ENCODE results near the gene BEST1. TPM values are rescaled to one million over a fixed set of nuclear protein-coding genes. Genes with fewer than 3 reads are reported as not detected.

The BEST1 gene
- total RNA-seq, 5 donors from 2014 or later (not counting 1 experiment from before 2014, with no cell fraction given), result 0.07 to 0.23 (median 0.13) TPM; not detected in 2

DNA sequence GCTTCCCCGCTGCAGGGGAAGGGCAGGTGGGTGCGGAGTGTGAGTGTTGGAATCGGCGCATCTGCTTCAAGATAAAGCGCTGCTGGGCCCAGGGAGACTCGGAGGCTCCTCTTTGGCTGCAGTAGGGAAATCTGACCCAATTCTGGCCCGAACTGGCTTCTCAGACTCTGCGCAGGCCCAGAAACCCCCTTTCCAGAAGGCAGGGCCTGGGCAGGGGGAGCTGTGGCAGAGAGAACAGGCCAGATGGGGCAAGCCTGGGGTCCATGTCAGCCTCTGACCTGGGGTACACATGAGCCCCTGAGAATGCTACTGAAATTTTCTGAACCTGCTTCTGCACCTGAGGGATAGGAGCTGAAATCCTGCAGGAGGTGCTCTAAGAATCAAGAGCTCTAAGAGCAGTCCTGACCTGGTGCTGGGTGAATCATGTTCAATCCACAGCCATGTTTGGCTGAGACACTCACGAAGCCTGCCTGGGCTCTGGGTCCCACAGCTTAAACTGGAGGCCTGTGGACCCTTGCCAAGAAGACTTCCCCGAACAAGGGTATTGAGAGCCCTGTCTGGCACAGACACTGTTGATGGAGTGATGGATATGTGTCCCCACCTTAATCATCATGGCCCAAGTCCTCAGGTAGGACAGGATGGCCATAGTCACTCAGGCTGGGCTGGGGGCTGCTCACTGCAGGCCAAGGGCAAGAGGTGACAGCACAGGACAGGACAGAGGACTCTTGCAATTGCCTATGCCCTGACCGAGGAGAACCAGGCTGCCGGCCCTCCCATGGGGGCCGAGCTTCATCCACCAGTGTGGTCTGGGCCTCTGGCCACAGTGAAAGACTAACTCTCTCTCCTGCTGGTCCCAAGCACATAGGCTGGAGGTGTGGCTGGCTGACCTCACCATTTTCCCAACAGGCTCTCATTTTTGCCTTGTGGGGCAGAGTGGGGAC, 39.7 kb upstream of the BEST1 start:
- H3K9me3 ChIP-seq, result no peaks in the 10 kb centered on the region
- no peaks in the 10 kb centered on the region for H3K4me1 Mint-ChIP-seq
- 92% methylated on average over 11 of the region's 13 CpGs for WGBS (ENCODE audit: insufficient coverage)
- no peak overlapping the region for H3K4me3 ChIP-seq (ENCODE audit: control insufficient read depth in 1 of 2, extremely low read depth in 1 of 2, low read length in 1 of 2)
- H3K4me3 Mint-ChIP-seq, result no peak overlapping the region
- H3K9me3 Mint-ChIP-seq, result no peaks in the 10 kb centered on the region
- no peaks in the 10 kb centered on the region for H3K4me1 ChIP-seq (ENCODE audit: control insufficient read depth in 1 of 2, extremely low read depth in 1 of 2, insufficient read depth in 2 of 2, low read length in 2 of 2)
- no peaks in the 10 kb centered on the region for H3K36me3 ChIP-seq (ENCODE audit: control insufficient read depth in 2 of 2, extremely low read depth in 1 of 2, insufficient read depth in 1 of 2, low read length in 1 of 2)
- no peaks in the 10 kb centered on the region for H3K36me3 Mint-ChIP-seq
- H3K27ac ChIP-seq (ENCODE audit: low read length), result no peak overlapping the region
- peaks cover 22 to 31% of the 10 kb centered on the region in 2 donors for H3K27me3 Mint-ChIP-seq
- H3K27me3 ChIP-seq (replicated peaks in 1 of 2; ENCODE audit: control insufficient read depth in 2 of 2, extremely low read depth in 1 of 2, insufficient read depth in 2 of 2, low read length in 1 of 2), result peaks cover 0 to 37% of the 10 kb centered on the region in 2 experiments
- ATAC-seq (replicated peaks in 1 of 4), result no peak
- DNase-seq, result no peak
- no peak overlapping the region for H3K27ac Mint-ChIP-seq
- POLR2A ChIA-PET, result no interaction called here
- CTCF ChIA-PET, result no interaction called here

DNA sequence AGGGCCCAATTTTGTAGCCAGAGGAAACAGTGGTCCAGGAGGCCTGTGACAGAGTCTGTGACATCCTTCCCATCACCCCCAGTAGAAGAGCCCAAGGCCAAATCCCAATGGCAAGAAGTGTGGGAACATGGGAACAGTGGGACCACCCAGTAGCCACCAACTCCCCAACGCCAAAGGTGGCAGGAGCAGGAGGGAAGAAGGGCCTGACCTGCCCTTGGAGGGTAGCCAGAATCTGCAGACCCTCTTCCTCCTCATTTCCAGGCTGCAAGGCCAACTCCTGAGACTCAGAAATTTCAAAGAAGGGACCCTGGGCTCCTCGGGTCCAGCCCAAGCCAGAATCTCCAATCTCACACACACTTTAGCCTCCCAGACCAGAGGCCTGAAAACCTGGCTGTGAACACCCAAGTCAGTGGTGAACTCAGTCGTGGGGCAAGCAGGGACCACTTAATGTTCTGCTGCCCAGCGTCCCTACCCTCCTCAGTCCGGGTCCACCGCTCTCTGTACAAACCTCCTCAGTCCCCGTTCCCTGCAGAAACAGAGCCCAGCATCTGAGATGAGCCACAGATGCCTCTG, 38.9 kb upstream of the BEST1 start:
- 55% methylated on average over 3 of the region's 7 CpGs for WGBS (ENCODE audit: insufficient coverage)
- ChIA-PET POLR2A (no interaction called here), CTCF (no interaction called here)
- Mint-ChIP-seq H3K9me3 (no peaks in the 10 kb centered on the region), H3K27me3 (peaks cover 25 to 38% of the 10 kb centered on the region in 2 donors), H3K36me3 (no peaks in the 10 kb centered on the region), H3K4me3 (no peak overlapping the region), H3K27ac (no peak overlapping the region), H3K4me1 (no peaks in the 10 kb centered on the region)
- Histone ChIP-seq H3K27me3 (replicated peaks in 1 of 2; ENCODE audit: control insufficient read depth in 2 of 2, extremely low read depth in 1 of 2, insufficient read depth in 2 of 2, low read length in 1 of 2) (peaks cover 0 to 40% of the 10 kb centered on the region in 2 experiments), H3K36me3 (ENCODE audit: control insufficient read depth in 2 of 2, extremely low read depth in 1 of 2, insufficient read depth in 1 of 2, low read length in 1 of 2) (no peaks in the 10 kb centered on the region), H3K27ac (ENCODE audit: low read length) (no peak overlapping the region), H3K4me3 (ENCODE audit: control insufficient read depth in 1 of 2, extremely low read depth in 1 of 2, low read length in 1 of 2) (no peak overlapping the region), H3K4me1 (ENCODE audit: control insufficient read depth in 1 of 2, extremely low read depth in 1 of 2, insufficient read depth in 2 of 2, low read length in 2 of 2) (no peaks in the 10 kb centered on the region), H3K9me3 (no peaks in the 10 kb centered on the region)
- no peak for ATAC-seq (replicated peaks in 1 of 4)
- no peak for DNase-seq

DNA sequence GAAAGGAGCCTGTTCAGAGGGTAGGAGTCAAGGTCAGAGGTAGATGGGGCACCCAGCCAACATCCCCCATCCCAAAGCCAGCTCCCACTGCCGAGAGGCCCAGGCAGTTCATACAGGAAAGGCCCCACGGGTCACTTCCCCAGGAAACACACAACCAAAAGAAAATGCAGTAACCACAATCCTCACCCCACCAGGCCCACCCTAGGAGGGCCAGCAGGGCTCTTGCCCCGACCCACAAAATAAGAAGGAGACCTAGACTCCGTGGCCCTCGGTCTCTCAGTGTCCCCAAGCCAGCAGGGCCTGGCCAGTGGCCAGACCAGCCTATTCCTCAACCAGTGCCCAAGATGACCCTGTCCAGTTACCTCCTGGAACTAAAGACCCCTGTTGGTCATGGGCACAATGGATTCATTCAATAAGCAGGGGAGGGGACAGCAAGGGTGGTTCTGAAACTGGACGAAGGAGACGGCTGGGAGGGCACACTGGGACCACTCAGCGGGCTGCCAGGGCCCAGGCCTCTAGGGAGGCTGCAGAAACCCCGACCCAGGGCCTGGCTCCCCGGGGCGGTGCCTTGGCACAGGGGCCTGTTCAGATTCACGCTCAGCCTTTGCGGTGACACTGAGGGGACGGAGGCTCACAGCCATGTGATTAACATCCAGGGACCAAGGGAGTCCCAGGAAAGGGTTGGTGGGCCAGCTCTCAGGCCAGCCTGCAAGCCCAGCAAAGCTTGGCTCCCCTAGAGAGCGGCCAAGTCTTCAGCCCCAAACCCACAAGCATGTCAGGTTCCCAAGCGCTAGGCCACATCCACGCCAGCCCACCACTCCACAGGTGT, 38.2 kb upstream of the BEST1 start:
- H3K27me3 Mint-ChIP-seq, result peaks cover 29 to 43% of the 10 kb centered on the region in 2 donors
- Histone ChIP-seq H3K4me1 (ENCODE audit: control insufficient read depth in 1 of 2, extremely low read depth in 1 of 2, insufficient read depth in 2 of 2, low read length in 2 of 2) (peaks cover 0 to 2% of the 10 kb centered on the region in 2 experiments), H3K27me3 (replicated peaks in 1 of 2; ENCODE audit: control insufficient read depth in 2 of 2, extremely low read depth in 1 of 2, insufficient read depth in 2 of 2, low read length in 1 of 2) (peaks cover 0 to 47% of the 10 kb centered on the region in 2 experiments), H3K27ac (ENCODE audit: low read length) (no peak overlapping the region), H3K36me3 (ENCODE audit: control insufficient read depth in 2 of 2, extremely low read depth in 1 of 2, insufficient read depth in 1 of 2, low read length in 1 of 2) (no peaks in the 10 kb centered on the region), H3K4me3 (ENCODE audit: control insufficient read depth in 1 of 2, extremely low read depth in 1 of 2, low read length in 1 of 2) (no peak overlapping the region), H3K9me3 (no peaks in the 10 kb centered on the region)
- H3K27ac Mint-ChIP-seq, result no peak overlapping the region
- 75% methylated on average over 14 of the region's 17 CpGs for WGBS (ENCODE audit: insufficient coverage)
- ChIA-PET CTCF (no interaction called here), POLR2A (no interaction called here)
- ATAC-seq (replicated peaks in 1 of 4) (no peak), DNase-seq (no peak)
- no peak overlapping the region for H3K4me3 Mint-ChIP-seq
- H3K36me3 Mint-ChIP-seq, result no peaks in the 10 kb centered on the region
- H3K9me3 Mint-ChIP-seq, result no peaks in the 10 kb centered on the region
- H3K4me1 Mint-ChIP-seq, result no peaks in the 10 kb centered on the region

DNA sequence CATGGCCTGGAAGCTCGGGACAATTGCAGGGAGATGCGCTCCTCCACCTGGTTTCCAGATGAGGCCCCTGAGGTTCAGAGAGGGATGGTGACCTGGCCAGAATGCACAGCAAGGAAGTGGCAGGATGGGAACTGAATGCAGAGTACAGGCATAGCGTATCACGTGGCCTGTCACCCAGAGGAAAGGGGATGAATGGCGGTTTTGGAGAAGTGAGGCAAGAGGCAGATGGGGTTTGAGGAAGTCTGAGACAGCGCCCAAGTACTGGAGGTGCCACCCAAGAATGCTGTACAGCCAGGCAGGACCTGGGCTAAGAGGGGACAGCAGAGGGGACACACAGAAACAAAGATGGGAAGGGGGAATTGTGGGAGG, 37.6 kb upstream of the BEST1 start:
- Mint-ChIP-seq H3K4me1 (no peaks in the 10 kb centered on the region), H3K27ac (no peak overlapping the region), H3K27me3 (peaks cover 30 to 43% of the 10 kb centered on the region in 2 donors), H3K36me3 (no peaks in the 10 kb centered on the region), H3K4me3 (no peak overlapping the region), H3K9me3 (no peaks in the 10 kb centered on the region)
- DNase-seq (peak in 1 of 35 experiments; percentile 33), ATAC-seq (replicated peaks in 1 of 4) (no peak)
- WGBS (ENCODE audit: insufficient coverage), result 51% methylated on average over 6 of the region's 6 CpGs
- Histone ChIP-seq H3K4me3 (ENCODE audit: control insufficient read depth in 1 of 2, extremely low read depth in 1 of 2, low read length in 1 of 2) (no peak overlapping the region), H3K36me3 (ENCODE audit: control insufficient read depth in 2 of 2, extremely low read depth in 1 of 2, insufficient read depth in 1 of 2, low read length in 1 of 2) (no peaks in the 10 kb centered on the region), H3K9me3 (no peaks in the 10 kb centered on the region), H3K4me1 (ENCODE audit: control insufficient read depth in 1 of 2, extremely low read depth in 1 of 2, insufficient read depth in 2 of 2, low read length in 2 of 2) (peaks cover 0 to 4% of the 10 kb centered on the region in 2 experiments), H3K27me3 (replicated peaks in 1 of 2; ENCODE audit: control insufficient read depth in 2 of 2, extremely low read depth in 1 of 2, insufficient read depth in 2 of 2, low read length in 1 of 2) (peaks cover 0 to 49% of the 10 kb centered on the region in 2 experiments), H3K27ac (ENCODE audit: low read length) (no peak overlapping the region)
- ChIA-PET CTCF (no interaction called here), POLR2A (no interaction called here)

DNA sequence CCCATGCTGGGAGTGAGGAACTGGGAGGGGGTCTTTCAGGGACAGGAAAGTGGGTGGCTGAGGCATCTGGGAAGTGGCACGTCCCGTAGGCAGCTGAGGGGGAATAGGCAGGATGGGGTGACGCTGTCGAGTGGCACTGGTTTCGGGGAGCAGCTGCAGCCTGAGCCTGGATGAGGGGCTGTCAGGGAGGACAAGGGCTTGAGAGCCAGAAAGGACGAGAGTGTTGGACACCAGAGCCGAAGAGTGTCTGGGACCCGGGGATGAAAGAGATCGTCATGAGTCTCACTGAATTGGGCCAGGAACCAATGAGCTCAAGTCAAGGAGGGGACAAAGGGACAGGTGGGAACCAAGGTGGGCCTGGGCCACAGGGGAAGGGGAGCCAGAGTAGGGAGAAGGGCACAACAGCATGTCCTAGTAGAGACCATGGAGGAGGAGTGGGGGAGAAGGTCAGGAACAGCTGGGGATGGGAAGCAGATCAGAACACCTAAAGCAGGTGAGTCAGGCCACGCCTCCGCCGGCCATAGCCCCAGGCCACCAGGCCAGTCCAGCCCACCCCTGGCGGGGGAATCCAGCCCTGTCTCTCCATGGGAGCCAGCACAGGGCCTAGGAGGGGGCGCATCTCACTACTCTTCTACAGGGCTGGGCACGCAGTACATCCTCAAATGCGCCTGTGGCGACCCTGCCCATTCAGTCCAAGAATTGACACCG, 37.0 kb upstream of the BEST1 start:
- Histone ChIP-seq H3K4me1 (ENCODE audit: control insufficient read depth in 1 of 2, extremely low read depth in 1 of 2, insufficient read depth in 2 of 2, low read length in 2 of 2) (peaks cover 0 to 8% of the 10 kb centered on the region in 2 experiments), H3K36me3 (ENCODE audit: control insufficient read depth in 2 of 2, extremely low read depth in 1 of 2, insufficient read depth in 1 of 2, low read length in 1 of 2) (no peaks in the 10 kb centered on the region), H3K27me3 (replicated peaks in 1 of 2; ENCODE audit: control insufficient read depth in 2 of 2, extremely low read depth in 1 of 2, insufficient read depth in 2 of 2, low read length in 1 of 2) (peaks cover 0 to 55% of the 10 kb centered on the region in 2 experiments), H3K9me3 (no peaks in the 10 kb centered on the region), H3K4me3 (ENCODE audit: control insufficient read depth in 1 of 2, extremely low read depth in 1 of 2, low read length in 1 of 2) (no peak overlapping the region), H3K27ac (ENCODE audit: low read length) (no peak overlapping the region)
- H3K9me3 Mint-ChIP-seq, result no peaks in the 10 kb centered on the region
- peaks cover 5 to 6% (median 6%) of the 10 kb centered on the region in 3 donors for H3K4me1 Mint-ChIP-seq
- H3K27me3 Mint-ChIP-seq, result peaks cover 36 to 49% of the 10 kb centered on the region in 2 donors
- POLR2A ChIA-PET, result no interaction called here
- no peaks in the 10 kb centered on the region for H3K36me3 Mint-ChIP-seq
- CTCF ChIA-PET, result no interaction called here
- H3K27ac Mint-ChIP-seq, result no peak overlapping the region
- no peak overlapping the region for H3K4me3 Mint-ChIP-seq
- DNase-seq (no peak), ATAC-seq (replicated peaks in 1 of 4) (no peak)
- 86% methylated on average over 15 of the region's 18 CpGs for WGBS (ENCODE audit: insufficient coverage)
